ENCODE measurements around the gene TGOLN2.
"Not testable (repeated sequence)": the region's sequence is repeated elsewhere in the genome, so short reads cannot be mapped to it uniquely, and the experiment has no call there.

GRCh38 chr2:85329701-85330100, 1.9 kb upstream of the TGOLN2 start:
- TF ChIP-seq MYC (IDR thresholded peaks at IDR 0.05; ENCODE audit: low read depth, low read length); CTCF (IDR thresholded peaks at IDR 0.05; ENCODE audit: extremely low read depth in 1 of 2, insufficient read depth in 1 of 2, low read depth in 1 of 2, low read length in 2 of 2); MAX (IDR thresholded peaks at IDR 0.05; ENCODE audit: insufficient read depth, insufficient read length); POLR2A (IDR thresholded peaks at IDR 0.05; ENCODE audit: low read depth, low read length): not testable (repeated sequence)

Measured in endothelial cell of umbilical vein (primary cell).